ENCODE data around the gene WDR59. TPM values are rescaled to one million over a fixed set of nuclear protein-coding genes. Genes with fewer than 3 reads are reported as not detected.
A peak's percentile ranks its signal among the peaks of the same experiment; 100 is the strongest.
"Not testable (repeated sequence)": the region's sequence is repeated elsewhere in the genome, so short reads cannot be mapped to it uniquely, and the experiment has no call there.

WDR59 gene
- total RNA-seq, 4 donors from 2014 or later = 16.3 to 30.6 (median 21.8) TPM

- DNase-seq (ENCODE audit: low spot score) = no peak
- ATAC-seq (ENCODE audit: low FRiP score) = peak; percentile 26
- TF ChIP-seq CTCF (IDR thresholded peaks at IDR 0.05) = no peak
These were observed 61.0 kb downstream of the WDR59 start for GRCh38 chr16:74923766-74924460.

GRCh38 chr16:74922150-74923138 is 62.5 kb downstream of the WDR59 start:
- no peak for DNase-seq (ENCODE audit: low spot score)
- no peak for TF ChIP-seq CTCF (IDR thresholded peaks at IDR 0.05)
- peak; percentile 80 for ATAC-seq (ENCODE audit: low FRiP score)

- no peak for TF ChIP-seq CTCF (IDR thresholded peaks at IDR 0.05)
- ATAC-seq (ENCODE audit: low FRiP score) (no peak), DNase-seq (ENCODE audit: low spot score) (no peak)
These were observed 63.9 kb downstream of the WDR59 start for GRCh38 chr16:74921051-74921450.

GRCh38 chr16:74909665-74910064 is 75.3 kb downstream of the WDR59 start:
- ATAC-seq (ENCODE audit: low FRiP score) (no peak), DNase-seq (ENCODE audit: low spot score) (no peak)
- TF ChIP-seq CTCF (IDR thresholded peaks at IDR 0.05) = no peak

- ATAC-seq (ENCODE audit: low FRiP score); DNase-seq (ENCODE audit: low spot score): not testable (repeated sequence)
These were observed 76.2 kb downstream of the WDR59 start for GRCh38 chr16:74908759-74909158.

- no peak for DNase-seq (ENCODE audit: low spot score)
- TF ChIP-seq CTCF (IDR thresholded peaks at IDR 0.05) = no peak
- ATAC-seq (ENCODE audit: low FRiP score) = no peak
These were observed 80.8 kb downstream of the WDR59 start for GRCh38 chr16:74903901-74904678.

GRCh38 chr16:74903120-74903519 is 81.8 kb downstream of the WDR59 start:
- no peak for ATAC-seq (ENCODE audit: low FRiP score)
- DNase-seq (ENCODE audit: low spot score) = no peak
- no peak for TF ChIP-seq CTCF (IDR thresholded peaks at IDR 0.05)
